Pons (tissue), 1 donor: ENCODE measurements around the gene IRAK3.
"Not testable (repeated sequence)": the region's sequence is repeated elsewhere in the genome, so short reads cannot be mapped to it uniquely, and the experiment has no call there.

Source experiments
- DNase-seq: peaks from one replicate; pipeline ENCODE4 v3.0.0-alpha.2; 2016; ENCODE audit warnings: low spot score

Gene IRAK3

DNA sequence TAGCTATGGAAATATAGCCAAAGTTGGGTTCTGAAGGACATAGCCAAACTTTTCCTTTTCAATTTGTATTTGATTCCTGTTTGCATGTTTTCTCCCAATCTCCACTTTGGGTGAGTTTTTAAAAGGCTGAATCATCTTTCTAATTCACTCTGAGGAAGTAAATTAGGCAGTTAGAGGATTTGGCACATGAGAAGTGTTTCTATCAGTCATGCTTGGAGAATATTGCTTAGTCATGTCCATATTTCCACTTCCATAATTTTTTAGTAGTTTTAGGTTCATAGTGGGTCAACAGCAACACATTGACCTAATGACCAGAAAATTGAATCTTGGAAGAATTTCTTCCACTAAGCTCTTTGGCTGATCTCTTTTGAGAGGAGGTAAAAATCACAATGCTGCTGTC is 21.8 kb downstream of the IRAK3 start:
- DNase-seq, result no peak

- not testable (repeated sequence) for DNase-seq
Measured at GRCh38 chr12:66211573-66211972, 22.6 kb downstream of the IRAK3 start.

DNA sequence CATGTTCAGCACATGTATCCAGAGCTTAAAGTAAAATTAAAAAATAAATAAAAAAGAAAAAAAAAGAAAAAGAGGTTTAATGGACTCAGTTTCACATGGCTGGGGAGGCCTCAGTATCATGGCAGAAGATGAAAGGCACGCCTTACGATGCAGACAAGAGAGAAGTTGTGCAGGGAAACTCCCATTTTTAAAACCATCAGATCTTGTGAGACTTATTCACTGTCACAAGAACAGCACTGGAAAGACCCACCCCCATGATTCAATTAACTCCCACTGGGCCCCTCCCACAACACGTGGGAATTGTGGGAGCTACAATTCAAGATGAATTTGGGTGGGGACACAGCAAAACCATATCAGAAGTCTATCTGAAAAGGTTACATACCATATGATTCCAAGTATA is 24.0 kb downstream of the IRAK3 start:
- DNase-seq, result not testable (repeated sequence)

GRCh38 chr12:66217342-66217917 is 28.4 kb downstream of the IRAK3 start:
- no peak for DNase-seq

DNA sequence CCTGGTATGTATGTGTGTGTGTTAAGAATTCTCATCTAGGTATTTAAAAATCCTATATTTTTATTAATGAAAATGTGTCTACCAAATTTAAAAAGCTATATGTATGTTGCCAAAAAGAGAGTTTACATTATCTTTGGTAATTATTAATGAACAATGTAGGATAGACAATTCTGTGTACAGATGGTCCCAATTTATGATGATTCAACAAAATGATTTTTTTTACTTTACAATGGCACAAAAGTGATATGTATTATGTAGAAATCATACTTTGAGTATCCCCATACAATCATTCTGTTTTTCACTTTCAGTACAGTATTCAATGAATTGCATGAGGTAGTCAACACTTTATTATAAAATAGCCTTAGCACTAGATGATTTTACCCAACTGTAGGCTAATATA is 39.4 kb downstream of the IRAK3 start:
- no peak for DNase-seq

- DNase-seq, result no peak
Measured at GRCh38 chr12:66232263-66232662, 43.2 kb downstream of the IRAK3 start.

DNA sequence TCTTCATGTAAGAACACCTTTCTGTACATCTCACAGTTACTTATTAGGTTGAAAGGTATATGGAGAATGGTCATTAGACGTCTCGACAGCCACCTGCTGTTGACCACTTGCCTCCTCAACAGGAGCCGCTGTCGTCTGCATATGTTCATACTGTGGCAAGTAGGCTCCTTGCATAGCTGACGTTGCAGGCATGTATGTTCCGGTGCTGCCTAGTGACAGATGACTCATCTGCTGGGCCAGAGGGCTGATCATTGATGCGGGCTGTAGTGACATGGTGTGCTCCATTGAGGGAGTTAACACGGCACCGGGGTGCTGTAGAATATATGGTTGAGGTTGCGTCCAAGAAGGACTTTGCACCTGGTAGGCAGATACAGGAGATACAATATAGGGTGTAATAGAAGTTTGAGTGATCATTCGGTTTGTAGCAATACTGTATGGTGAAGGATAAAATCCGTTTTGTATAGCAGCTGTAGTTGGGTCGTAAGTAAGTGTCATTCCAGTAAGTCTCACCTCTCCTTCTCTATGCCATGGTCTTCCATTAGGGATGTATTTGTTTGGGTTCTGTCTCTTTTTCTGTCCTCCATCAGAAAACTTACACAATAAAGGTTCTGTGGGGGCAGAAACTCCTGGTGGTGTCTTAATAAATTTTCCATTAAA is 45.2 kb downstream of the IRAK3 start:
- DNase-seq, result peak; percentile 56

GRCh38 chr12:66234773-66235625 is 46.0 kb downstream of the IRAK3 start:
- DNase-seq, result peak; percentile 27

- DNase-seq, result no peak
Measured at GRCh38 chr12:66235626-66236281, 46.7 kb downstream of the IRAK3 start.

GRCh38 chr12:66236282-66236675 is 47.3 kb downstream of the IRAK3 start:
- not testable (repeated sequence) for DNase-seq

GRCh38 chr12:66236969-66237368 is 48.0 kb downstream of the IRAK3 start:
- no peak for DNase-seq

- DNase-seq, result no peak
Measured at GRCh38 chr12:66237505-66238175, 48.6 kb downstream of the IRAK3 start.

- DNase-seq, result no peak
Measured at GRCh38 chr12:66239295-66239694, 50.3 kb downstream of the IRAK3 start.

GRCh38 chr12:66240096-66240820 is 51.2 kb downstream of the IRAK3 start:
- DNase-seq, result no peak

GRCh38 chr12:66241061-66242043 is 52.3 kb downstream of the IRAK3 start:
- peak; percentile 38 for DNase-seq

DNA sequence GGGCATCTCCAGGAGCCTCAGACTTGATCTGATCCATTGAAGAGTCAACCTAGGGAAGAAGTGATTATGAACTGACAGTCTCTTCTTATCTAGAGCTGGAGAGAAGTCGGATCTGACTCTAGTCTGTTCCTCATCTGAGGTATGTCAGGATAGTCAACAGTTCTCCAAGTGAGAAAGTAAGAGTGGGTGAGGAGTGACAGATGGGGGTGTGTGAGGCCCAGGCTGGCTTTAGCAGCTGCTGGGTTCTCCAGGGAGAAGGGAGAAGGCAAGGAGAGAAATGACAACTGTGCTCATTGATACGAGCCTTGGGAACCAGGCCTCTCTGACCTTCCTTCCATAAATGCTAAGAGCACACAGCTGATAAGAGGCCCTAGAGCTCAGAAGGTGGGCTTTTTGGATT is 53.3 kb downstream of the IRAK3 start:
- DNase-seq, result no peak

- DNase-seq, result no peak
Measured at GRCh38 chr12:66243911-66244310, 54.9 kb downstream of the IRAK3 start.

- no peak for DNase-seq
Measured at GRCh38 chr12:66244446-66244845, 55.4 kb downstream of the IRAK3 start.

DNA sequence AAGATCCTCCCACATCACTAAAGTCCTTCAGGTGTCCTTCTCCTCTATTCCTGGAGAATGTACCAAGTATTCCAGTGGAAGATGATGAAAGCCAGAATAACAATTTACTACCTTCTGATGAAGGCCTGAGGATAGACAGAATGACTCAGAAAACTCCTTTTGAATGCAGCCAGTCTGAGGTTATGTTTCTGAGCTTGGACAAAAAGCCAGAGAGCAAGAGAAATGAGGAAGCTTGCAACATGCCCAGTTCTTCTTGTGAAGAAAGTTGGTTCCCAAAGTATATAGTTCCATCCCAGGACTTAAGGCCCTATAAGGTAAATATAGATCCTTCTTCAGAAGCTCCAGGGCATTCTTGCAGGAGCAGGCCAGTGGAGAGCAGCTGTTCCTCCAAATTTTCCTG is 58.7 kb downstream of the IRAK3 start:
- no peak for DNase-seq

DNA sequence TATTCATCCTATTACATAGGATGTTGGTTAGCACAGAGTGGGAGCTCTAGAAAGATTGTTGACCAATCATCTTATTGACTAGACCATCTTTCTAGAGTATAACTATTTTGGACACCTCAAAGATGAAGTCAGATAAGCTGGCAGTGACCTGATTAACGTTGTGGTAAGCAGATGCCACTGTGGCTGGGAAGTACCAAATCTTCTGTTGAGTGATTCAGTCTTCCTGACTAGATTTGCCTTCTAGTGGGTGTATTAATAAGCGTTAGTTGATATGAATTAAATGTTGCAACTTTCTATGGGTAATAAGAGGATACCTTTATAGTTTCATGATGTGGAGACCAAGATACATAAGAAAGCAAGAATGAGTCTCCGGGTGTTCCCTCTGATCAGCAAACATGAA is 62.0 kb downstream of the IRAK3 start:
- DNase-seq, result no peak
